ENCODE results near the gene LRRC2.
A peak's percentile ranks its signal among the peaks of the same experiment; 100 is the strongest.
"Not testable (repeated sequence)": the region's sequence is repeated elsewhere in the genome, so short reads cannot be mapped to it uniquely, and the experiment has no call there.

The LRRC2 gene

DNA sequence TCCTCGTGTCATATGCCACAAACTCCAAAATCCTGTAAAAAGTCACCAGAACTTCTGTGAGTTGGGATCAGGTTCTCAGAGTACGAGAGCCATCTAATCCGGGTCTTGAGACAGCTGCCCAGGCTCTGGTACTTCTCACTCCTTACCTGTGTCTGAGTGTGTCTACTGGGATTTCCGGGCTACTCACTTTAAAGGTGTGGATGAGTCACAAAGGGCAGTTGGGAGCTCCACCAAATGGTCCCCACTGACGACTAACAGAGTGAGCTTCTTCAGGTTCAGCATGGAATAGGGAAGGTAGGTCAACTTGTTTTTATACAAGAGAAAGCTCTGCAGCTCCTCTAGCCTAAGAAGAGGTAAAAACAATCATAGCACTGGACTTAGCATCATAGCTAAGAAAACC lies 38.9 kb downstream of the LRRC2 start:
- no peak for DNase-seq (ENCODE audit: low read depth in 3 of 3)

GRCh38 chr3:46524832-46525231 lies 41.3 kb downstream of the LRRC2 start:
- no peak for DNase-seq (ENCODE audit: low read depth in 3 of 3)

DNA sequence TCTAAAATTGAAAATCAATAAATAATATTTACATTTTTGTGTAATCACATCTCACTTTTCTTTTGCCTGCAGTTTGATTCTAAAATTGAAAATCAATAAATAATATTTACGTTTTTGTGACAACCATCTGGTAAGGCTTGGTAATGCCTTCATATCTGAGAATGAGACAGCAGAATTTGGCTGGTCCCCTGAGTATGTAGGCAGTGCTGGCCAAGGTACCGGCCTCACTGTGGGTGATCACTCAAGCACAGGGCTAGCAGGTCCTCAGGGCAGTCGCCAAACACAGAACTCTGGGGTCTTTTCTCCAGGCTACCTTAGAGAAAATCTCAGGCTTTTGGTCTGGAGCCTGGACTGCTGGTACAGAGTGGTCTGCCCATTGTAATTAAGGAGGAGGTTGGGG lies 42.1 kb downstream of the LRRC2 start:
- no peak for DNase-seq (ENCODE audit: low read depth in 3 of 3)

- DNase-seq (ENCODE audit: low read depth in 3 of 3) = no peak
Measured at GRCh38 chr3:46523556-46523955, 42.5 kb downstream of the LRRC2 start.

DNA sequence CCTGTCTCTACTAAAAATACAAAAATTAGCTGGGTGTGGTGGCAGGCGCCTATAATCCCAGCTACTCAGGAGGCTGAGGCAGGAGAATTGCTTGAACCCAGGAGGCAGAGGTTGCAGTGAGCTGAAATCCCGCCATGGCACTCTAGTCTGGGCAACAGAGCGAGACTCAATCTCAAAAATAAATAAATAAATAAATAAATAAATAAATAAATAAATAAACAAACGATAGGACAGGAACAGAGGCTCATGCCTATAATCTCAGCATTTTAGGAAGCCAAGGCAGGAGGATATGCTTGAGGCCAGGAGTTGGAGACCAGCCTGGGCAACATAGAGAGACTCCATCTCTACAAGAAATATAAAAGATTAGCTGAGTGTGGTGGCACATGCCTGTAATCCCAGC lies 43.9 kb downstream of the LRRC2 start:
- not testable (repeated sequence) for DNase-seq (ENCODE audit: low read depth in 3 of 3)

DNA sequence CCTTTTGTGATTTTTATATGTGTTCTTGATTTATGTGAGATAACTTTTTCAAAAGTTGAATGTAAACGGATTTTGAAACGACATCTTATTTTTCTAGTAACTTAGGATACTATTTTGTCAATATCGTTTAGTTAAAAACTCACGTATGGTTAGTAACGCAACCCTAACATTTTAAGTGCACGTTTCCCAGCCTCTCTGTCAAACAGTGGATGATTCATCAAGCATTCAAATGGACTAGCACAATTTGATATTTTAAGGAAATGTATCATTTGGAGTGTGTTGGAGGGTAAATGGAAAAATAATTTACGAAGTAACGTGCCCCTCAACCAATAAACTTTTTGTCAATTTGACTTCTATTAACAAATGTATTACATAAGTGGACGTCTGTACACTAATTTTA lies 45.0 kb downstream of the LRRC2 start:
- no peak for DNase-seq (ENCODE audit: low read depth in 3 of 3)

GRCh38 chr3:46520531-46520930 lies 45.6 kb downstream of the LRRC2 start:
- DNase-seq (ENCODE audit: low read depth in 3 of 3) = no peak

GRCh38 chr3:46519952-46520351 lies 46.1 kb downstream of the LRRC2 start:
- no peak for DNase-seq (ENCODE audit: low read depth in 3 of 3)

DNA sequence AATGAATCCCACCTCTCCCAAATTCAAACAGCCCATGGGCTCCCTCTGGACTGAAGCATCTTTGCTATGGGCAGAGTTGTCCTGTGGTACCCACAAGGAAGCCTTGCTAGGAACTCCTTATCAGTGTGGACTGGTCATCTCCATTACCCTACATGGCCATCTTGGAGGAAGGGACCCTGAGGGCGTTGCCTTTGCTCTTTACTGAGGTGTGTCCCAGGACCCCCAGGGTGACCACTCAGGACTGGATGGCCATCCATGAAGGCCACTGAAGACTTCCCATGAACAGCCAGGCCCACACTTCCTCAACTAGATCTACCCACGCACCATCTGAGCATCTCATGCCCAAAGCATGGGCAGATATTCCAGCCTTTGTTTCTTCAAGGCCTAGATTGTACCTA lies 48.3 kb downstream of the LRRC2 start:
- no peak for DNase-seq (ENCODE audit: low read depth in 3 of 3)

DNA sequence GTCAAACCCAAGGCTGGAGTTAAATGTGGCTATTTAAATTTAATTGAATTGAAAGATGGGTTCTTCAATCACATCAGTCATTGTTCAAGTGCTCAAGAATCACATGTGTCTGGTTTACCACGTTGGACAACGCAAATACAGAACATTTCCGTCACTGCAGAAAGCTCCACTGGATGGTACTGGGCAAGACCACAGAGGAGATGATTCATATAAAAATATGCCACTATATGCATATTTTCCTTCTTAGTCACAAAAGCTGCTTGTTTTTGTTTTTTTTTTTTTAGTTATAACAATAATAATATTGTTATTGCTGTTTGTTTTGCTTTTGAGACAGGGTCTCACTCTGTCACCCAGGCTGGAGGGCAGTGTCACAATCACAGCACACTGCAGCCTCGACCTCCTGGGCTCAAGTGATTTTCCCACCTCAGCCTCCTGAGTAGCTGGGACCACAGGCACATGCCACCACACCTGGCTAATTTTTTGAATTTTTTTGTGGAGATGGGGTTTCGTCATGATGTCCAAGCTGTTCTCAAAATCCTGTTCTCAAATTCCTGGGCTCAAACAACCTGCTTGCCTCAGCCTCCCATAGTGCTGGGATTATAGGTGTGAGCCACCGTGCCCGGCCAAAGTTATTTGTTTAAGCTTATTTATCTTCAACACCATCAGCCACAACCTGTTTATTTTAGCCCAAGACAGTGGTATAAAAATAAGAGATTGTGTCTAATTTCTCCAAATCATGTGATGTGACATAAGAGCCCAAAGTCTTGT lies 48.9 kb downstream of the LRRC2 start:
- no peak for DNase-seq (ENCODE audit: low read depth in 3 of 3)

- no peak for DNase-seq (ENCODE audit: low read depth in 3 of 3)
Measured at GRCh38 chr3:46516521-46516920, 49.6 kb downstream of the LRRC2 start.

DNA sequence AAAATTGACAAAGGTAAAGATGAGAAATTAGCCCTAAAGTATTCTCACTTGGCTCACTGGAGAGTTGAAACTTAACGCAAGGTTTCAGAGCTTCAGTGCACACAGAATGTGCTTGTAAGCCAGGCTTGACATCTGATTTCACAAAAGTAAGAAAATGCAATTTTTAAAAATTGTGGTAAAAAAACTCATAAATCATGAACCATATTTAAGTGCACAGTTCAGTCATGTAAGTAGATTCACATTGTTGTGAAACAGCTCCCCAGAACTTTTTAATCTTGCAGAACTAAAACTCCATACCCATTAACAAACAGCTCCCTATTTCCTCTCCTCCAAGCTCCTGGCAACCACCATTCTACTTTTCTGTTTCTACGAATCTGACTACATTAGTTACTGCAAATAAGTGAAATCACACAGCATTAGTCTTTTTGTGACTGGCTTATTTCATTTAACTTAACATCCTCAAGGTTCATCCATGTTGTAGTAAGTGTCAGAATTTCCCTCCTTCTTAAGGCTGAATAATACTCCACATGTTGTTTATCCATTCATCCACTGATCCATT lies 53.8 kb downstream of the LRRC2 start:
- DNase-seq (ENCODE audit: low read depth in 3 of 3) = no peak

DNA sequence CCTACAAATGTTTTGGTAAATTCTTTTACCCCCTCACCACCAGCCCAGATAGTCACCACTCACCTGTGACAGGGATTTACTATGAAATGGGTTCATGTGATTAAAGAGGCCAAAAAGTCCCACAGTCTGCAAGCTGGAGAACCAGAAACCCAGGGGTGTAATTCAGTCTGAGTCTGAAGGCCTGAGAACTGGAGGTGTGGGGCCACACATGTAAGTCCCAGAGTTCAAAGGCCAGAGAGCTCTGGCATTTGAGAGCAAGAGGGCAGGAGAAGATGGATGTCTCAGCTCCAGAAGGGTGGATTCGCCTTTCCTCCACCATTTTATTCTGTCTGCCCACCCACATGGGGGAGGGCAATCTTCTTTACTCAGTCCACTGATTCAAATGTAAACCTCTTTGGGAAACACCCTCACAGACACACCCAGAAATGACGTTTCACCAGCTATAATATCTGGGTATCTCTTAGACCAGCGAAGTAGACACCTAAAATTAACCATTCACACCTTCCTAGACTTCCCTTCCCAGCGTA lies 56.4 kb downstream of the LRRC2 start:
- no peak for DNase-seq (ENCODE audit: low read depth in 3 of 3)

GRCh38 chr3:46508850-46509591 lies 57.1 kb downstream of the LRRC2 start:
- no peak for DNase-seq (ENCODE audit: low read depth in 3 of 3)

- DNase-seq (ENCODE audit: low read depth in 3 of 3) = no peak
Measured at GRCh38 chr3:46506526-46506925, 59.6 kb downstream of the LRRC2 start.

- no peak for DNase-seq (ENCODE audit: low read depth in 3 of 3)
Measured at GRCh38 chr3:46505953-46506352, 60.1 kb downstream of the LRRC2 start.

- peak in 2 of 3 donors; percentile 6 to 8 for DNase-seq (ENCODE audit: low read depth in 3 of 3)
Measured at GRCh38 chr3:46504789-46505188, 61.3 kb downstream of the LRRC2 start.

DNA sequence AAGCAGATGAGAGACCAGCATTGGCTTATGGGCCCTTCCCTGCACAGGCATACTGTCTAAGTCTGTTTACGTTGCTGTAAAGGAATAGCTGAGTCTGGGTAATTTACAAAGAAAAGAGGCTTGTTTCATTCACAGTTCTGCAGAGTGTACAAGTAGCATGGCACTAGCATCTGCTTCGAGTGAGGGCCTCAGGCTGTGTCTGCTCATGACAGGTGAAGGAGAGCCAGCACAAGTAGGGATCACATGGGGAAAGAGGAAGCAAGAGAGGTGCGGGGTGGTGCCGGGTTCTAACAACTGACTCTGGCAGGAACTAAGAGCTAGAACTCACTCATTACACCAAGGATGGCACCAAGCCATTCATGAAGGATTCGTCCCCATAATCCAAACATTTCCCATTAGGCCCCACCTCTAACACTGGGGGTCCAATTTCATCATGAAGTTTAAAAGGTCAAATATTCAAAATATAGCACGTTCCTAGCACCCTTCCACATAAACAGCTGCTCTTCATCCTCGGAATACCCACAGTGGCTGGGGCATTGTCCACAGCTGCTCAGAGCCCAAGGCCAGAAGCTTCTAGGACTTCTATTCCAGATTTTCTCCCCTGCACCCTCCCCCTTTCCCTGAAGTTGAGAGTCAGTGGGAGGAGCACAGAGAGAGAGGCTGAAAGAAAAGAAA lies 62.8 kb downstream of the LRRC2 start:
- no peak for DNase-seq (ENCODE audit: low read depth in 3 of 3)

GRCh38 chr3:46501702-46502101 lies 64.4 kb downstream of the LRRC2 start:
- DNase-seq (ENCODE audit: low read depth in 3 of 3) = no peak

DNA sequence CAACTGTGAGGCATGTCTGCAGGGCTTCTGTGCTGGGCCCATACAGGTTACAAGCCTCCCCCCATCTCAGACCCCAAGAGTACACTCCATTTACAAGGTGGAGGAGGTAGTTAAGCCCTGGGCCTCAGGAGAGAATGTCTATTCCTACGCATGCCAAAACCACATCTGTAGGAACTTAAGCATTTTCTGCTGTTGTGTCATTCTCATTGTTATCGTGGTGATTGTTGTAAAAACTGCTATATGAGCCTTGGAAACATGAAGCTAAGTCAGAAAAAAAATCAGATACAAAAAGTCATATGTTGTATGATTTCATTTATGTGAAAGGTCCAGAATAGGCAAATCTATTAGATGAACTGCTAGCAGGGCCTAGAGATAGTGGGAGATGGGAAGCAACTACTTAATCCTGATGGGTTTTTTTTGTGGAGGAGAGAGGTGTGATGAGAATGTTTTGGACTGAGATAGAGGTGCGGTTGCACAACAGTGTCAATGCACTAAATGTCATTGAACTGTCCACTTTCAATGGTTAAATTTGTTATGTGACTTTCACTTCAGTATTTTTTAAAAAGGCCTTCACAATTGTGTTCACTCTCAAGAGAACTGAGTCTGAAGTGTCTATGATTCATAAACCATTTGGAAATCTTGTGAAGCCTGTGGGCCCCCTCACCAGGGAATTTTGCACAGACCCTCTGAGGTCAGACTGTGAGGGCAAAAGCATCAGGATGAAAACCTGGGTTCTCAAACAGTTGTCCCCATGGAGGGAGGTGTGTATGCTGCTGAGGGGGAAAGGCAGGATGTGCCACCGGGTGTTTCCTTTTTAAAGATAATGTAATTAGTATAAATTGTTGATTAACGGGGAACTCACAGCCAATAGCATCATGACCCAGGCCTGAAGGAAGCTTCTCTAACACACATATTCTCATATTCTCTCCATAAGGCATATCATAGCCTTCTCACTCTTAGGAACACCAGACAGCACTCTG lies 65.2 kb downstream of the LRRC2 start:
- DNase-seq (ENCODE audit: low read depth in 3 of 3) = no peak

DNA sequence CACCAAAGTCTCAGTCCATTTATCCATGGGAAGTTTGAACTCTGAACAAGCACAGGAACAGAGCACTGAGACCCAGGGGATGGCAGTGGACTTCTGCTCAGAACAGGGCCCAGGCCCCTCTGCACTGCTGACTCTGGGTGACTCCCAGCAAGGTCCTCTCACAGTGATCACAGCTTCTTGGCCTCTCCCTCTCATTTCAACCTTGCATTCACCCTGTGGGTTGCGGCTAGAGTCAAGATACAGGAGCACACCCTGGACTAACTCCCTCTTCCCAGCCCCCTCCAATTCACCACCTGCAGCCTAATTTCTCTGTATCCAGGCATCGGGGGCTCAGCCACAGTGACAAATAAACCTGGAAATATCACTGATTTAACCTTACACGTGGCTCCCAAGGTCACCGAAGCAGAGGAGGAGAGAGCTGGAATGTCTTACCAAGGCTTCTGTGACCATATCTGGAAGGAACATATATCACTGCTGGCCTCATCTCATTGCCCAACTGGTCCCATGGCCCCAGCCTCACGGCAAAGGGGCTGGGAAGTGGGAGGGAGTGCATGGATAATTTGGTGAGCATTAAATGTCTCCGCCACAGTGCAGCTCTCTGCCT lies 67.1 kb downstream of the LRRC2 start:
- no peak for DNase-seq (ENCODE audit: low read depth in 3 of 3)
